Melanocyte of skin (primary cell): ENCODE measurements around the gene GPR75. TPM values are rescaled to one million over a fixed set of nuclear protein-coding genes. Genes with fewer than 3 reads are reported as not detected.

Experiments used
- small RNA-seq, 2 donors: library from RNA; depleted of rRNA; stranded (forward); fragments of <200 nt; gene quantifications; one replicate each; pipeline ENCODE3, GENCODE V24; 2012
- total RNA-seq, 2 donors: library from RNA; depleted of rRNA; stranded (reverse); fragments of >200 nt; gene quantifications; 2 replicates each; pipeline ENCODE4 v1.2.3, GENCODE V29; 2012

Gene GPR75
- 1 to 10 TPM; 1.7 to 2.7 TPM for total RNA-seq

DNA sequence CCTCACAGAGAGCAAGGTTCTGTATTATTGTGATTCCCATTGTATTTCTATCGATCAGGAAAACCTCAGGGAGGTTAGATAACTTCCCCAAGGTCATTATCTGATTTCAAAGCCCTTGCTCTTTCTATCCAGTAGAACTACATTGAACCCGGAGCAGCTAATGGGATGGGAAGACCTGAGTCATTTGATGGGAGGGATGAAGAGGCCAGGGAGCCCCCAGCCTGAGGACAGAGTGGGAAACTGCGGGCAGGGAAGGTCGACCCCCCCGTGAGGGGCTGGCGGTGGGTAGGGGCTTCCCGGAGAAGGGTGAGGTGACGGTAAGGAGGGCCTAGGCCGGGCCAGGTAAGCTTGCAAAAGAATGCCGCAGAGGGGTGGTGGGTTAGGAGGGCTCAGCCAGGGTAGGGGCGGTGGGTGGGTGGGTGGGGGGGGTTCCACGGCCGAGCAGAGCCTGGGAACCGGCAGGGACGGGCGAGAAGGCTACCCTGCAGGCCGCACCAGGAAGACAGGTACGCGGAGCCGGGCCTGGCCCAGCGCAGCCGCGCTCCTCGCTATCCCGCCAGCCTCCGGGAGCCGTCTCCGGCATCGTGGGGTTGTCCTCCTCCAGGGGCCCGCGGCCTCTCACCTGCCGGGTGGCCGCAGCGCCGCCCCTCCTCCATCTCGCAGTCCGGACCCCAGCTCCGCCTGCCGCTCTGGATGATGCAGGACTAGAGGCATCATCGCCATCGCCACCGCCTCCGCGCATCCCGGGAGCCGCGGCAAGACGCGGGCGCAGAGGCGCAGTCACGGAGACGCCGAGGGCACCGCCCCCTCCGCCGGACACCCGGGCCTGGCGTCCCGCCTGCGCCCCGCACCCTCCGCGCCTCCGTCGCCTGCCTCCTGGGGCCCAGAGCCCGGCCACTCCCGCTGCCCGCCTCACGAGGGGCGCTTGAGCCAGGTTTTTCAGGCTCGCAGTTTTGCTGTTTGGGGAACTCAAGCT lies at the start of gene GPR75:
TSS of gene GPR75 (minus strand) at position 762 of the 976 bp plus-strand sequence. CDS start 5,211 bp downstream, outside the sequence.

Small RNA genes lying within 50 kb of the gene (small RNA-seq; reads per million reads assigned to genes)
- 0.29 to 0.43 reads per million in 2 donors for gene MIR3682

Other genes starting within 250 kb of the GPR75 start
- gene CHAC2, start 92.2 kb downstream of the GPR75 start, total RNA-seq, result 1 to 10 TPM; 4.8 to 9.0 TPM
- gene ASB3, start 73.0 kb downstream of the GPR75 start, total RNA-seq, result 10 to 100 TPM; 18.9 to 19.0 TPM
- gene ERLEC1, start 72.9 kb downstream of the GPR75 start, total RNA-seq, result 10 to 100 TPM; 45.1 to 46.6 TPM
- gene PSME4, start 111.0 kb upstream of the GPR75 start, total RNA-seq, result 10 to 100 TPM; 40.6 to 50.3 TPM